Hematopoietic multipotent progenitor cell treated with erythropoietin and hydrocortisone succinate and interleukin-3 and kit ligand, for 4 days (in vitro differentiated cells): Measurements from ENCODE around the gene PTCD1.

Experiments used
- DNase-seq: peaks from one replicate; pipeline ENCODE4 v3.0.0-alpha.2; 2015

Gene PTCD1

DNA sequence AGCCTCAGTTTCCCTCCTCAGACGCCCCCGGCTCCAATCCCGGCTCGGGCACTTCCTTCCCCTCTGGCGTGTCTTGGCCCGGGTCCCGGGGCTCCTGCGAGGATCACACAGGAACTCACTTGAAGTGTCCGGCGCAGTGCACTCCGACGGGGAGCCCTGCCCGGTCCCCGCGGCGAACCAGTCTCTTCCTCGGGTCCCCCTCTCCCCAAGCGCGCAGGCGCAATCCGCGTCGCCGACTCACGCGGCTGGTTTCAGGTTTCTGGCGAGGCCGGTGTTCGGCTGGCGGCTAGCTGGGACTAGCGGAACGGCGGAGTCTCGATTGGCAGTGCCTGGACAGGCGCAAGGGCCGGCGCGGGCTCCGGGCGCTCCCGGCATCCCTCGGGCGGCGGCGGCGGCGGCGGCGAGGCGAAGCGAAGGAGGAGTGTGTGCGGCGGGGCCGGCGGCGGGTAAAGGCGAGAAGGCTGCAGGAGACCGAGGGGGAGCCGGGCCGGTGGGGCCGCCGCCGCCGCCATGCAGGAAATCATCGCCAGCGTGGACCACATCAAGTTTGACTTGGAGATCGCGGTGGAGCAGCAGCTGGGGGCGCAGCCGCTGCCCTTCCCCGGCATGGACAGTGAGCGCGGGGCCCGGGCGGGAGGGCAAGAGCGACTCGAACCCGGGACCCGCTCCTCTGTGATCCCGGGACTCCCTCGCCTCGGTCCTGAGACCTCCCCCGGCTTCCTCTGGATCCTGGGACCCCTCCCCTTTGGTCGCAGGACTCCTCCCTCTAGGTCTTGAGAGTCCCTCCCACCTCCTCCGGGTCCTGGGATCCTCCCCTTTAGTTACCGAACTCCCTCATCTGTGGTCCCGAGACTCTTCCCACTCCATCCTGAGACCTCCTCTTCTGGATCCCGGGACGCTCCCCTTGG, at the start of gene PTCD1, which contains the start of gene CPSF4:
TSS of gene PTCD1 (minus strand) at position 226 of the 908 bp plus-strand sequence. CDS start 3,556 bp downstream, outside the sequence.
TSS of gene CPSF4 (plus strand) at position 371 of the 908 bp plus-strand sequence. CDS start at position 511, 140 bp downstream.
- peak; percentile 98 for DNase-seq

DNA sequence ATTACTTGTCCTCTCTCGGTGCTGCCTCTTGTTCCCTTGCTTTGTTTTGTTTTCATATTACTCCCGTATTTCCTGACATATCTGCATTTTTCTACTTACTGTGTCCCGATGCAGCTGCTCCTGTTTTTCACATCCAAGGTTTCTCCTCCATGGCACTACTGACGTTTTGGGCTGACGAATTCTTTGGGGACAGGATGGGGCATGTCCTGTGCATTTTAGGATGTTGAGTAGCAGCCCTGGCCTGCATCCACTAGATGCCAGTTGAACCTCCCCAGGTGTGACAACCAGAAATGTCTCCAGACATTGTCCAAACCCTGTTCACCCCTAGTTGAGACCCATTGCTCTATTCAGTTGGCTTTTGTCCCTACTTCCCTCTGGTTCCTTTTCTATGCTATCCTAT, 46.5 kb upstream of the PTCD1 start:
- DNase-seq = no peak

- DNase-seq = peak; percentile 57
Observed at GRCh38 chr7:99478464-99479440, 40.2 kb upstream of the PTCD1 start.

DNA sequence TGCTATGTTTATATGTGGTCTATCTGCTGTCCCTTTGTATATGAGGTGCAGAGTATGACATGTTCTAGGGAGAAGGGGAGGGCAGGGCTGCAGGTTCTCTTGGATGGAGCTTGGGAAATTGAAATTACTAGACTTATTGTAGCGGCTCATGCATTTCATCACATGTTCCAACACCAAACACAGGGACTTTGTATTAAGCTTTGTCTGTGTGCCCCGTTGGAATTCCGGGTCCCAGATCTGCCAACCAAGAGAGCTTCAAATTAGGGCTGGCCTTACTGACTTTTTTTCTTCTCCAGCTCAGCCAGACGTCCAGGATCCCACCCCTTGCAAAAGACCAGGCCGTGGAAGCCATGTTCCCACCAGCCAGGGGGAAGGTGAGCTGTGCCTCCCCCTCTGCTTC, 37.5 kb upstream of the PTCD1 start:
- no peak for DNase-seq

- DNase-seq = peak; percentile 93
Observed at GRCh38 chr7:99473315-99473596, 34.7 kb upstream of the PTCD1 start.

DNA sequence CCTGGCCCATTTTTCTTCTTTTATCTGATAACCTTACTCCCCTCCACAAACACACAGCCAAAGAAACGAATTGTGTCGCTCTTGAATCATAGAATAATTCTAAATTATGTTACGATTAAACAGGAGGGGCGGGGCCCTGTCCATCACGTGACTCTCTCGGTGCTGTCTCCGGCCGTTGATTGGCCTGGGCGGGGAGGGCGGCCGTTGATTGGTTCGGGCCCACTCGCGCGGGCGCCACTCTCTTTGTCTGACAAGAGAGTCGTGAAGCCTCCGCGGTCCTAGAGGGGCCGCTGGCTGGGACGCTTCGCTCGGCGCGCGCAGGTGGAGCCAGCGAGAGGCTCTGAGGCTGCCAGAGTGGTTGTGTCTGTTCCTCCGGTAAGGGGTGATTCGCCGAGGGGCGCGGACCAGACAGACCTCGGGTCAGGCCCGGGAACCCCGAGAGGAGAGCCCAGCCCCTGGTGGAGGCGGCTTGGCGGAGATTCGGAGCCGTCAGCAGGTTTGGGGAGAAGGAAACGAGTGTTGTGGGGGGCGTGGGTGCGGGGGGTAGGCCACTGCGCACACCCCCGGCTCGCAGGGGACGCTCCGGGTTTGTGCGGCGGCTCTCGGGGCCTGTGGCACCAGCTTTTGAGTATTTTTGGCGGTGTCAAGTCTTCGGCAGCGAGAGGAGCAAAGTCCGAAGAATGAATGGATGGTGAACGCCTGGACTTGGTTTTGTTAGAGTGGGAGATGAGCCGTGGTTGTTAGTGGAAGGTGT, 34.1 kb upstream of the PTCD1 start, which contains the start of gene ZNF789:
TSS of gene ZNF789 (plus strand) at position 330 of the 754 bp plus-strand sequence. CDS start 3,567 bp downstream, outside the sequence.
- DNase-seq = peak; percentile 99

GRCh38 chr7:99469381-99470065, 30.9 kb upstream of the PTCD1 start:
- DNase-seq = no peak

- DNase-seq = no peak
Observed at GRCh38 chr7:99468336-99468918, 29.8 kb upstream of the PTCD1 start.

GRCh38 chr7:99465421-99465768, 26.8 kb upstream of the PTCD1 start:
- DNase-seq = peak; percentile 20

DNA sequence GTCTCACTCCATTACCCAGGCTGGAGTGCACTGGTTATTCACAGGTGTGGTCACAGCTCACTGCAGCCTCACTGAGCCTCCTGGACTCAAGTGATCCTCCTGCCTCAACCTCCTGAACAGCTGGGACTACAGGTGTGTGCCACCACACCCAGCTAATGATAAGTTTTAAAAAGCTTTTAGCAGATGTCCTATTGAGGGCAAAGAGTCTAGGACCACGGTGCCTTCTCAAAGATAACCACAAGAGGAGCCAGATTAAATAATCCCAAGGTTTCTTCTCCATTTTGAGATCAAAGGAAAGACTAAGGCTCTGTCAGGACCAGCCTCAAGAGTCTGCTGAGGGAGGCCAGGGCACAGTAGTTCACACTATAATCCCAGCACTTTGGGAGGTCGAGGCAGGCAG, 22.6 kb upstream of the PTCD1 start:
- peak; percentile 49 for DNase-seq

- DNase-seq = no peak
Observed at GRCh38 chr7:99460651-99461050, 22.1 kb upstream of the PTCD1 start.

- DNase-seq = peak; percentile 75
Observed at GRCh38 chr7:99459087-99459486, 20.5 kb upstream of the PTCD1 start.

DNA sequence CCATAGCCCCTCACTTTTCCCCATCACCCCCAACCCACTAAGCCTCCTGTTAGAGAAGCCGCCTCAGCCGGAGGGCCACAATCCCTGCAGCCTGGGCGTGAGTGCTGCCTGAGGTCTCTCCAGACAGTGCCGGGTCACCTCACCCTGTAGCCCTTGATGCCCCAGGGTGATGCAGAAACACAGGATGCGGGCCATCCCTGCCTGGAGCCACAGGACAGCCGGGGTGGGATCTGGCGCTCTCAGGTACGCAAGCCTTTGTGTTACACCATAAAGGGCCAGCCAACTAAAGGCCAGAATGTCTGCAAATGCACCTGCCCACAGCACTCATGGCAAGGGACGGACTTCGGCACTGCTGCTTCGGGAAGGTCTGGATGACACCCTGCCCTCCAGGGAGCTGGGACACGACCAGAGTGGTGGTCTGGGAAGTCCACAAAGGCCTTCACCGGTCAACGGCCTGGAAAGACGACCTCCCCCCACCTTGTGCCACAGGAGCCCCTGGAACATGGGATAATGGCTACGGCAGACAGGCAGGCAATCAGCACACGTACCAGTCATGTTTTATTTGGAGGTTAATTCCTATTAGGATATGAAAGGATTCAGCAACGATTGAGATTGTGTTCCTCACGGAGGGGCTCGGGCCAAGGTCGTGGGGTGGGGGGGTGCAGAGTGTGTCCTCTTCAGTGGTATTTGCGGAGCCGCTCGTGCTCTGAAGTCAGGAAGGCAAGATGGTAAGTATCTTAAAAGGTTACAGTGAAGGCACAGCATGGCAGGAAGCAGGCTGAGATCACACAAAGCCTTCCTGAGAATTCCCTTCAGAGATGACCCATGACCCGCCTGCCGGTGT, 19.3 kb upstream of the PTCD1 start:
- no peak for DNase-seq

- no peak for DNase-seq
Observed at GRCh38 chr7:99457050-99457649, 18.6 kb upstream of the PTCD1 start.

DNA sequence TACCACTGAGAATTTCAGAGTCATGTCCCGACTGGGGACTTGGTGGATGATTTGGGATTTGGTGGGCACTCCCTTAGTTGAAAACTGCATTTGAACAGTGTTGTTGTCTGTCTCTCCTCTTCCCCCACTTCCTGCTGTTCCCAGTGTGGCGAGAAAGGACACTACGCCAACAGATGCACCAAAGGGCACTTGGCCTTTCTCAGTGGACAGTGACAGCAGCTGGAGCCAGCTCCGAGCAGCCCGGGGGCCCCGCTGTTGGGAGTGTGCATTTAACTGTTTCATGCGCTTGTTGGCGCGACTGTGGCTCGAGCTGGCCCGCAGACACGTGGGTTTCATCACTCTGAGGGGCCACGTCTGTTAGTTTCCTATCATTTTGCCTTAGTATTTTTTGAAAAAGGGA, 17.7 kb upstream of the PTCD1 start:
- no peak for DNase-seq

- no peak for DNase-seq
Observed at GRCh38 chr7:99455874-99456273, 17.3 kb upstream of the PTCD1 start.

- no peak for DNase-seq
Observed at GRCh38 chr7:99453105-99453504, 14.5 kb upstream of the PTCD1 start.

DNA sequence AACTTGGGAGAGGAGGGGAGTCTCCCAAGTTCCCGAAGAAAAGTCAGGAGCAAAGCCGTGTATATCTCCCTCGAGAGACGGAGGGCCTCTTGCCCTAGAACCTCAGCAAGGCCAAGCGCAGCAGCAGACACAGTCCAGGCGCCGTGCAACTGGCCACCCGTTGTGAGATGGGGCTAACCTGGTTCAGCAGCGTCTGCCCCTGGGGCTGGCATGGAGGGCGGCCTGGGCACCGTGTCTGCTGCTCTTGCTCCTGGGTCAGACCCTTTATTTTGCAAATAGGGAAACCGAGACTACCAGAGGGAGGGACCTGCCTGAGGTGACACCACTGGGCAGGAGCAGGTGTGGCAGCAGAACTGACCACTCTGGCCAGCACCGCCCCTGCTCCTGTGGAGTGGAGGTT, 13.9 kb upstream of the PTCD1 start:
- no peak for DNase-seq

- no peak for DNase-seq
Observed at GRCh38 chr7:99451936-99452335, 13.3 kb upstream of the PTCD1 start.

DNA sequence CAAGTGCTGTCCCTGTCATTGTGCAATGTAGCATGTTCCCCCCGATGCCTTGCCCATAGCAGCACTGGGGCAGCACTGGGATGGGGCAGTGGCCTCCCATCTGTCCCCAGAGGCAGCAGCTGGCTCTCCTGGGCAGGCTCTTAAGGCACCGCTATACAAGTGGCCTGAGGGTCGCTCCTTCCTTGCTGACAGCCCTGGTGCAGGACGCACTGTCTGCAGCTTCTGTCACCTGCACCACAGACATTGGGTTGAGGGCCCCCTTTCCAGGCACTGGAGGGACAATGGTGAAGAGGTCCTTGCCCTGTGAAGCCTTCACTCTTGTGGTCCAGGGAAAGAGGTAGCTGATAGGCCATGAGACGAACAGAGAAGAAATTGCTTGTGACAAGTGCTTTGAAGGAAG, 10.7 kb upstream of the PTCD1 start:
- DNase-seq = no peak
